Esophagus squamous epithelium (tissue), 4 donors: Measurements from ENCODE around the gene GOLGA6L22.
"Not testable (repeated sequence)": the region's sequence is repeated elsewhere in the genome, so short reads cannot be mapped to it uniquely, and the experiment has no call there.

Experiments used
- CTCF ChIP-seq, 6 experiments: fragments of 450-650 bp in 4 of 6; fragments of 200-600 bp in 2 of 6; sonication (generic) in 2 of 6; IDR thresholded peaks; one replicate each; pipeline ENCODE4 v1.5.1; 2016 to 2019; ENCODE audit warnings: antibody characterized with exemption in 6 of 6, mild to moderate bottlenecking in 4 of 6, moderate library complexity in 4 of 6
- POLR2A ChIP-seq, 4 donors: fragments of 450-650 bp; IDR thresholded peaks; one replicate each; pipeline ENCODE4 v1.6.1; 2017; ENCODE audit warnings: antibody characterized with exemption in 4 of 4, mild to moderate bottlenecking in 4 of 4, moderate library complexity in 3 of 4

- TF ChIP-seq CTCF, POLR2A (IDR thresholded peaks at IDR 0.05): not testable (repeated sequence)
Observed at GRCh38 chr15:22431687-22432086, 27.0 kb upstream of the GOLGA6L22 start.
